SK-N-SH (cell line): ENCODE data around the gene SOX11. TPM values are rescaled to one million over a fixed set of nuclear protein-coding genes. Genes with fewer than 3 reads are reported as not detected.

ENCODE experiments used
- CTCF ChIA-PET: fragments of 300-600, 350-600 bp; formaldehyde crosslinking; extraction: SDS; loops from one replicate; lab custom pipeline; 2021; lab: Yijun Ruan, JAX
- POLR2A ChIA-PET: fragments of 350-600 bp; sonication (Branson Sonifier 250); formaldehyde crosslinking; extraction: SDS; loops from one replicate; lab custom pipeline; 2020; ENCODE audit warnings: antibody characterized with exemption, inconsistent platforms; lab: Yijun Ruan, JAX
- DNase-seq: peaks from one replicate; pipeline ENCODE4 v3.0.0; 2012
- H2AFZ ChIP-seq: fragments of 200-600 bp; sonication (generic); 2 replicates; pipeline ENCODE4 v1.8.1; 2016; ENCODE audit warnings: antibody characterized with exemption, mild to moderate bottlenecking, low read depth
- H3F3A ChIP-seq: fragments of 200-600 bp; sonication (generic); replicated peaks from 2 replicates; pipeline ENCODE3; 2016; ENCODE audit warnings: antibody characterized with exemption, mild to moderate bottlenecking; ENCODE audit not compliant: insufficient read depth
- H3K27ac ChIP-seq, 2 experiments: fragments of 200-500 bp in 1 of 2; fragments of 200-600 bp in 1 of 2; sonication (Bioruptor generic) in 1 of 2; sonication (generic), shearing (Covaris generic) in 1 of 2; 2 replicates each; pipeline versions ENCODE4 v1.5.1 to v1.6.1; 2014 to 2016; ENCODE audit warnings: low read depth in 2 of 2, inconsistent platforms in 1 of 2, low read length in 1 of 2, mild to moderate bottlenecking in 1 of 2, mixed read lengths in 1 of 2
- H3K27me3 ChIP-seq: fragments of 200-600 bp; sonication (generic), shearing (Covaris generic); 2 replicates; pipeline ENCODE4 v1.6.1; 2016; ENCODE audit warnings: mixed run types; ENCODE audit not compliant: insufficient read depth
- H3K36me3 ChIP-seq, 2 experiments: fragments of 200-500 bp in 1 of 2; fragments of 200-600 bp in 1 of 2; sonication (Bioruptor generic) in 1 of 2; sonication (generic) in 1 of 2; replicated peaks in 1 of 2; 2 replicates each; pipeline versions ENCODE3 to v1.5.1; 2014 to 2016; ENCODE audit warnings: low read length in 1 of 2, mild to moderate bottlenecking in 1 of 2; ENCODE audit not compliant: insufficient read depth in 2 of 2, control insufficient read depth in 1 of 2
- H3K4me1 ChIP-seq, 2 experiments: fragments of 200-500 bp in 1 of 2; fragments of 200-600 bp in 1 of 2; sonication (Bioruptor generic) in 1 of 2; sonication (generic), shearing (Covaris generic) in 1 of 2; 2 replicates each; pipeline versions ENCODE4 v1.5.1 to v1.6.1; 2014 to 2016; ENCODE audit warnings: low read depth in 1 of 2, low read length in 1 of 2, mixed run types in 1 of 2; ENCODE audit not compliant: insufficient read depth in 2 of 2, control insufficient read depth in 1 of 2
- H3K4me2 ChIP-seq: fragments of 200-600 bp; sonication (generic), shearing (Covaris generic); 2 replicates; pipeline ENCODE4 v1.6.1; 2017; ENCODE audit warnings: mixed run types
- H3K4me3 ChIP-seq, 2 experiments: fragments of 200-500 bp in 1 of 2; fragments of 200-600 bp in 1 of 2; sonication (Bioruptor generic) in 1 of 2; sonication (generic), shearing (Covaris generic) in 1 of 2; 2 replicates each; pipeline versions ENCODE4 v1.5.1 to v1.8.1; 2014 to 2016; ENCODE audit warnings: low read depth in 2 of 2, inconsistent platforms in 1 of 2, low read length in 1 of 2, mild to moderate bottlenecking in 1 of 2, mixed read lengths in 1 of 2, moderate library complexity in 1 of 2
- H3K79me2 ChIP-seq: fragments of 200-600 bp; sonication (generic); 2 replicates; pipeline ENCODE4 v1.8.1; 2017; ENCODE audit warnings: mild to moderate bottlenecking; ENCODE audit not compliant: insufficient read depth
- H3K9ac ChIP-seq: fragments of 200-600 bp; sonication (generic); 2 replicates; pipeline ENCODE4 v1.6.1; 2017; ENCODE audit warnings: mixed run types
- H3K9me2 ChIP-seq: fragments of 200-600 bp; sonication (generic); 2 replicates; pipeline ENCODE4 v1.6.1; 2017; ENCODE audit warnings: mixed run types
- H3K9me3 ChIP-seq: fragments of 200-600 bp; sonication (generic); 2 replicates; pipeline ENCODE4 v1.6.1; 2017; ENCODE audit warnings: mixed run types, mild to moderate bottlenecking, moderate library complexity
- H4K20me1 ChIP-seq: fragments of 200-600 bp; sonication (generic); 2 replicates; pipeline ENCODE4 v1.6.1; 2017; ENCODE audit warnings: mild to moderate bottlenecking, mixed run types; ENCODE audit not compliant: insufficient read depth
- ELF1 ChIP-seq: IDR thresholded peaks from 2 replicates; pipeline ENCODE4 v1.4.0; 2012
- EP300 ChIP-seq, 2 experiments: IDR thresholded peaks; 2 replicates each; pipeline versions ENCODE4 v1.4.0 to v1.6.1; 2012; ENCODE audit warnings: borderline replicate concordance in 1 of 2, low read depth in 1 of 2, low read length in 1 of 2
- FOSL2 ChIP-seq: IDR thresholded peaks from 2 replicates; pipeline ENCODE4 v1.4.0; 2012; ENCODE audit warnings: low read depth, mild to moderate bottlenecking, moderate library complexity, borderline replicate concordance
- FOXJ3 ChIP-seq: sonication (generic); formaldehyde crosslinking; IDR thresholded peaks from 2 replicates; pipeline ENCODE4 v1.5.1; 2020; ENCODE audit warnings: mild to moderate bottlenecking, missing genetic modification reagents
- JUND ChIP-seq: IDR thresholded peaks from 2 replicates; pipeline ENCODE4 v1.4.0; 2012
- MEF2A ChIP-seq: IDR thresholded peaks from 2 replicates; pipeline ENCODE4 v1.4.0; 2012; ENCODE audit warnings: low read depth, borderline replicate concordance
- NFIC ChIP-seq: IDR thresholded peaks from 2 replicates; pipeline ENCODE4 v1.4.0; 2012; ENCODE audit warnings: borderline replicate concordance
- POLR2AphosphoS5 ChIP-seq: IDR thresholded peaks from 2 replicates; pipeline ENCODE4 v1.6.1; 2012; ENCODE audit warnings: low read depth, low read length
- RCOR1 ChIP-seq: fragments of 150-350 bp; IDR thresholded peaks from 2 replicates; pipeline ENCODE4 v1.6.1; 2017; ENCODE audit warnings: antibody characterized with exemption, low read length
- RXRA ChIP-seq: IDR thresholded peaks from 2 replicates; pipeline ENCODE4 v1.4.0; 2012; ENCODE audit warnings: low read depth, mild to moderate bottlenecking, borderline replicate concordance
- TAF1 ChIP-seq: IDR thresholded peaks from 2 replicates; pipeline ENCODE4 v1.6.1; 2012; ENCODE audit warnings: low read depth, mild to moderate bottlenecking, low read length, moderate library complexity, borderline replicate concordance
- TEAD4 ChIP-seq: IDR thresholded peaks from 2 replicates; pipeline ENCODE4 v1.4.0; 2012; ENCODE audit warnings: mild to moderate bottlenecking, borderline replicate concordance; ENCODE audit not compliant: insufficient read depth
- ZBTB33 ChIP-seq: IDR thresholded peaks from 2 replicates; pipeline ENCODE4 v1.4.0; 2012; ENCODE audit warnings: low read depth, borderline replicate concordance
- WGBS: methylation state at CpG from one replicate; pipeline ENCODE4 v1.1.6; 2017; ENCODE audit warnings: low lambda C conversion rate; 5-methylcytosine and 5-hydroxymethylcytosine counted together
- polyA plus RNA-seq, 3 experiments: library from polyadenylated mRNA; depleted of rRNA; stranded (reverse); fragments of >200 nt; gene quantifications; 2 replicates each; pipeline ENCODE4 v1.2.3, GENCODE V29; 2012
- TF ChIP-seq, protein P1 (sequence below): fragments of 150-350 bp; IDR thresholded peaks from 2 replicates; pipeline ENCODE4 v1.6.1; 2016; ENCODE audit warnings: mild to moderate bottlenecking, low read depth, low read length
- TF ChIP-seq, protein P2 (sequence below): IDR thresholded peaks from 2 replicates; pipeline ENCODE4 v1.6.1; 2012; ENCODE audit warnings: mild to moderate bottlenecking, low read depth, low read length, moderate library complexity
- TF ChIP-seq, protein P3 (sequence below): fragments of 150-350 bp; IDR thresholded peaks from 2 replicates; pipeline ENCODE4 v1.6.1; 2017; ENCODE audit warnings: antibody characterized with exemption, low read length, low read depth, borderline replicate concordance
- TF ChIP-seq, protein P4 (sequence below): IDR thresholded peaks from 2 replicates; pipeline ENCODE4 v1.4.0; 2012; ENCODE audit warnings: low read depth, borderline replicate concordance
- TF ChIP-seq, protein P5 (sequence below): IDR thresholded peaks from 2 replicates; pipeline ENCODE4 v1.4.0; 2012; ENCODE audit warnings: low read depth

The SOX11 gene
- polyA plus RNA-seq, 1 of the 3 experiments (the other 2 are of a cell fraction): 3.4 TPM

DNA sequence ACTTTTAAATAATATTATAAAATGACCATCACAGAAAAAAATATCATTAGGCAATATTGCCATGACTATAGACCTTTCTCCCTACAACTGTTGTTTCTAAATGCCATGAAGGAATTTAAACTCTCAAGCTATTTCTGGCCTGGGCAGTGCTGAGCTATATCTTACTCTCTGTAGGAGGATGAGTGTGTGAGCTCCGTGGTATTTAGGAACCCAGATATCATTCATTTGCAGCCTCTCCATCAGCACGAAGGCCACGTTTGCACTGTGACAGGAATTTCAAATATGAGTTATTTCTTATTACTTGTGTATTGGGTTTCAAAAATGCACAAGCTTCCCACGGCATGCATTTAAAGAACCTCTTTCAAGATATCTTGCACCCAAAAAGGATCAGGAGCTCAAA lies 35.0 kb upstream of the SOX11 start:
- H3K4me1 ChIP-seq: no peaks in the 10 kb centered on the region
- H3K36me3 ChIP-seq: no peaks in the 10 kb centered on the region
- no peak for DNase-seq
- H3F3A ChIP-seq: no peaks in the 10 kb centered on the region
- no peaks in the 10 kb centered on the region for H4K20me1 ChIP-seq
- H3K4me3 ChIP-seq: no peak overlapping the region
- H3K79me2 ChIP-seq: no peaks in the 10 kb centered on the region
- no peak for TF ChIP-seq ZBTB33
- TF ChIP-seq EP300 (IDR thresholded peaks at IDR 0.05; ENCODE audit: borderline replicate concordance in 1 of 2, low read depth in 1 of 2, low read length in 1 of 2): no peak
- no peak for TF ChIP-seq FOSL2
- no peak for TF ChIP-seq RCOR1
- TF ChIP-seq MEF2A: no peak
- TF ChIP-seq TEAD4: no peak
- TF ChIP-seq, protein P1, sequence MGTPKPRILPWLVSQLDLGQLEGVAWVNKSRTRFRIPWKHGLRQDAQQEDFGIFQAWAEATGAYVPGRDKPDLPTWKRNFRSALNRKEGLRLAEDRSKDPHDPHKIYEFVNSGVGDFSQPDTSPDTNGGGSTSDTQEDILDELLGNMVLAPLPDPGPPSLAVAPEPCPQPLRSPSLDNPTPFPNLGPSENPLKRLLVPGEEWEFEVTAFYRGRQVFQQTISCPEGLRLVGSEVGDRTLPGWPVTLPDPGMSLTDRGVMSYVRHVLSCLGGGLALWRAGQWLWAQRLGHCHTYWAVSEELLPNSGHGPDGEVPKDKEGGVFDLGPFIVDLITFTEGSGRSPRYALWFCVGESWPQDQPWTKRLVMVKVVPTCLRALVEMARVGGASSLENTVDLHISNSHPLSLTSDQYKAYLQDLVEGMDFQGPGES: no peak
- no peak for TF ChIP-seq RXRA
- no peak for TF ChIP-seq JUND
- TF ChIP-seq, protein P2, sequence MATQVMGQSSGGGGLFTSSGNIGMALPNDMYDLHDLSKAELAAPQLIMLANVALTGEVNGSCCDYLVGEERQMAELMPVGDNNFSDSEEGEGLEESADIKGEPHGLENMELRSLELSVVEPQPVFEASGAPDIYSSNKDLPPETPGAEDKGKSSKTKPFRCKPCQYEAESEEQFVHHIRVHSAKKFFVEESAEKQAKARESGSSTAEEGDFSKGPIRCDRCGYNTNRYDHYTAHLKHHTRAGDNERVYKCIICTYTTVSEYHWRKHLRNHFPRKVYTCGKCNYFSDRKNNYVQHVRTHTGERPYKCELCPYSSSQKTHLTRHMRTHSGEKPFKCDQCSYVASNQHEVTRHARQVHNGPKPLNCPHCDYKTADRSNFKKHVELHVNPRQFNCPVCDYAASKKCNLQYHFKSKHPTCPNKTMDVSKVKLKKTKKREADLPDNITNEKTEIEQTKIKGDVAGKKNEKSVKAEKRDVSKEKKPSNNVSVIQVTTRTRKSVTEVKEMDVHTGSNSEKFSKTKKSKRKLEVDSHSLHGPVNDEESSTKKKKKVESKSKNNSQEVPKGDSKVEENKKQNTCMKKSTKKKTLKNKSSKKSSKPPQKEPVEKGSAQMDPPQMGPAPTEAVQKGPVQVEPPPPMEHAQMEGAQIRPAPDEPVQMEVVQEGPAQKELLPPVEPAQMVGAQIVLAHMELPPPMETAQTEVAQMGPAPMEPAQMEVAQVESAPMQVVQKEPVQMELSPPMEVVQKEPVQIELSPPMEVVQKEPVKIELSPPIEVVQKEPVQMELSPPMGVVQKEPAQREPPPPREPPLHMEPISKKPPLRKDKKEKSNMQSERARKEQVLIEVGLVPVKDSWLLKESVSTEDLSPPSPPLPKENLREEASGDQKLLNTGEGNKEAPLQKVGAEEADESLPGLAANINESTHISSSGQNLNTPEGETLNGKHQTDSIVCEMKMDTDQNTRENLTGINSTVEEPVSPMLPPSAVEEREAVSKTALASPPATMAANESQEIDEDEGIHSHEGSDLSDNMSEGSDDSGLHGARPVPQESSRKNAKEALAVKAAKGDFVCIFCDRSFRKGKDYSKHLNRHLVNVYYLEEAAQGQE: no peak
- TF ChIP-seq, protein P3, sequence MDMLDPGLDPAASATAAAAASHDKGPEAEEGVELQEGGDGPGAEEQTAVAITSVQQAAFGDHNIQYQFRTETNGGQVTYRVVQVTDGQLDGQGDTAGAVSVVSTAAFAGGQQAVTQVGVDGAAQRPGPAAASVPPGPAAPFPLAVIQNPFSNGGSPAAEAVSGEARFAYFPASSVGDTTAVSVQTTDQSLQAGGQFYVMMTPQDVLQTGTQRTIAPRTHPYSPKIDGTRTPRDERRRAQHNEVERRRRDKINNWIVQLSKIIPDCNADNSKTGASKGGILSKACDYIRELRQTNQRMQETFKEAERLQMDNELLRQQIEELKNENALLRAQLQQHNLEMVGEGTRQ: no peak
- TF ChIP-seq ELF1: no peak
- no peak for TF ChIP-seq NFIC
- no peak for TF ChIP-seq POLR2AphosphoS5
- TF ChIP-seq, protein P4, sequence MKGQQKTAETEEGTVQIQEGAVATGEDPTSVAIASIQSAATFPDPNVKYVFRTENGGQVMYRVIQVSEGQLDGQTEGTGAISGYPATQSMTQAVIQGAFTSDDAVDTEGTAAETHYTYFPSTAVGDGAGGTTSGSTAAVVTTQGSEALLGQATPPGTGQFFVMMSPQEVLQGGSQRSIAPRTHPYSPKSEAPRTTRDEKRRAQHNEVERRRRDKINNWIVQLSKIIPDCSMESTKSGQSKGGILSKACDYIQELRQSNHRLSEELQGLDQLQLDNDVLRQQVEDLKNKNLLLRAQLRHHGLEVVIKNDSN: no peak
- no peak for TF ChIP-seq TAF1
- TF ChIP-seq FOXJ3 (CRISPR knock-in tag): no peak
- TF ChIP-seq, protein P5, sequence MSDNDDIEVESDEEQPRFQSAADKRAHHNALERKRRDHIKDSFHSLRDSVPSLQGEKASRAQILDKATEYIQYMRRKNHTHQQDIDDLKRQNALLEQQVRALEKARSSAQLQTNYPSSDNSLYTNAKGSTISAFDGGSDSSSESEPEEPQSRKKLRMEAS: no peak
- no peaks in the 10 kb centered on the region for H3K9me2 ChIP-seq
- CTCF ChIA-PET: interaction anchor here (1.0 to 1.8 kb wide), 3 partner anchors 11 to 38 kb away, joined by 3 to 5 read pairs (median 3); no protein-coding TSS in a partner anchor
- no peaks in the 10 kb centered on the region for H3K9me3 ChIP-seq
- no peak overlapping the region for H3K9ac ChIP-seq
- POLR2A ChIA-PET: no interaction called here
- WGBS: 21% methylated on average over 4 of the region's 4 CpGs
- H2AFZ ChIP-seq: no peak overlapping the region
- H3K4me2 ChIP-seq: no peak overlapping the region
- no peaks in the 10 kb centered on the region for H3K27me3 ChIP-seq
- H3K27ac ChIP-seq: no peak overlapping the region
